ENCODE results near the gene ARL14EPL. TPM values are rescaled to one million over a fixed set of nuclear protein-coding genes. Genes with fewer than 3 reads are reported as not detected.
"Not testable (repeated sequence)": the region's sequence is repeated elsewhere in the genome, so short reads cannot be mapped to it uniquely, and the experiment has no call there.

Gene ARL14EPL
- total RNA-seq, 2 experiments from 2014 or later: 0.12 TPM; not detected in 1

- H3K4me3 Mint-ChIP-seq; ATAC-seq; H3K27ac Mint-ChIP-seq; H3K9me3 Mint-ChIP-seq (ENCODE audit: low read depth); DNase-seq; CTCF ChIA-PET; H3K27me3 Mint-ChIP-seq; H3K4me1 Mint-ChIP-seq: not testable (repeated sequence)
- H3K36me3 Mint-ChIP-seq: peaks cover 51% of the 10 kb centered on the region
These were observed 72.7 kb downstream of the ARL14EPL start for GRCh38 chr5:116104941-116105340.

Other genes with a start within 250 kb of the ARL14EPL start
- gene CDO1, start 215.8 kb upstream of the ARL14EPL start, total RNA-seq: under 1 TPM in 1 of 2 experiments, not detected in 1; 0.30 TPM
- gene ATG12, start 190.9 kb upstream of the ARL14EPL start, total RNA-seq: 10 to 100 TPM; 36.5 to 36.9 TPM
- 10 to 100 TPM; 57.1 to 66.2 TPM for gene AP3S1, start 190.5 kb upstream of the ARL14EPL start, total RNA-seq
- gene LVRN, start 70.0 kb upstream of the ARL14EPL start, total RNA-seq: under 1 TPM; 0.09 to 0.23 TPM
- 10 to 100 TPM; 18.3 to 25.3 TPM for gene COMMD10, start 52.6 kb downstream of the ARL14EPL start, total RNA-seq